Measurements from ENCODE around the gene CCR7. TPM values are rescaled to one million over a fixed set of nuclear protein-coding genes. Genes with fewer than 3 reads are reported as not detected.

CCR7 gene
- total RNA-seq, 1 experiment from 2014 or later = 0.57 TPM

DNA sequence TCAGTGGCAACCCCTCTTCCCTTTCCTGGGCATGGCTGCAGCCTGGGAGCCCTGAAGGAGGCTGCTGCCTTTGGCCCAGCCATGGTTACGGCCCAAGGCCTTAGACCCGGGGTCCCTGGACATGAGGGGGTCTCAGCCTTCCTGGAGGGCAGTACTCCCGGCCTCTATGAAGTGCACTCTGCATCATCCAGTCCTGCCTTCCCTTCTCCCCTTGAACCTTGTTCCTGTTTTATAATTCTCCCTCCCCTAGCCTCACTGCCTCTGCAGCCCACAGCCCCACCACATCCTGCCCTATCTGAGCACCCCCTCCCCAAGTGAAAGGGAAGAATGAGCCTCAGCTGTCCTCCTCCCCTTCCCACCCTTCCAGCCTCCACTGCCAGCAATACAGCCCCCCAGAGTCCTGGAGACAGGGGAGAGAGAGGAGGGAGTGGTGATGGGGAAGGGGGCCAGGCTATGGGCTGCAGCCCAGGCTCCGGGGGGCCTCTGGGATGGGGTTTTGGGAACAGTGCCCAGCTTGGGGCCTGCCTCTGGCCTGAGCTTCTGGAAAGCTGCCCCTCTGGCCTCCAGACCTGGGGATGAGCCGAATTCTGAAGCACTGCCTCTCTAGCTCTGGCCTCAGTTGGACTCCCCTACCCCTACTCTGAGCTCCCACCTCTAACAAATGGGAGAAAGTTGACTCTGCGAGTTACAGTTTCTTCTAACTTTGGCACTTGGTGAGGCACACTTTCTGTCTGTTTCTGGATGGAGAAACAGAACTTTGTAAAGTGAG lies 7.6 kb downstream of the CCR7 start:
- no peaks in the 10 kb centered on the region for H3K9me3 Mint-ChIP-seq
- ChIA-PET CTCF (interaction anchor here (0.6 to 5.4 kb wide), 9 partner anchors 22 to 200 kb away, joined by 3 to 127 read pairs (median 3); no protein-coding TSS in a partner anchor), POLR2A (interaction anchor here (0.7 kb wide), 1 partner anchor 8 kb away, joined by 3 read pairs; no protein-coding TSS in a partner anchor)
- no peak for TF ChIP-seq JAZF1 (CRISPR knock-in tag; IDR thresholded peaks at IDR 0.05)
- TF ChIP-seq, protein P1, sequence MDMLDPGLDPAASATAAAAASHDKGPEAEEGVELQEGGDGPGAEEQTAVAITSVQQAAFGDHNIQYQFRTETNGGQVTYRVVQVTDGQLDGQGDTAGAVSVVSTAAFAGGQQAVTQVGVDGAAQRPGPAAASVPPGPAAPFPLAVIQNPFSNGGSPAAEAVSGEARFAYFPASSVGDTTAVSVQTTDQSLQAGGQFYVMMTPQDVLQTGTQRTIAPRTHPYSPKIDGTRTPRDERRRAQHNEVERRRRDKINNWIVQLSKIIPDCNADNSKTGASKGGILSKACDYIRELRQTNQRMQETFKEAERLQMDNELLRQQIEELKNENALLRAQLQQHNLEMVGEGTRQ (CRISPR knock-in tag; IDR thresholded peaks at IDR 0.05) = no peak
- TF ChIP-seq, protein P2, sequence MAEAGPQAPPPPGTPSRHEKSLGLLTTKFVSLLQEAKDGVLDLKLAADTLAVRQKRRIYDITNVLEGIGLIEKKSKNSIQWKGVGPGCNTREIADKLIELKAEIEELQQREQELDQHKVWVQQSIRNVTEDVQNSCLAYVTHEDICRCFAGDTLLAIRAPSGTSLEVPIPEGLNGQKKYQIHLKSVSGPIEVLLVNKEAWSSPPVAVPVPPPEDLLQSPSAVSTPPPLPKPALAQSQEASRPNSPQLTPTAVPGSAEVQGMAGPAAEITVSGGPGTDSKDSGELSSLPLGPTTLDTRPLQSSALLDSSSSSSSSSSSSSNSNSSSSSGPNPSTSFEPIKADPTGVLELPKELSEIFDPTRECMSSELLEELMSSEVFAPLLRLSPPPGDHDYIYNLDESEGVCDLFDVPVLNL (CRISPR knock-in tag; IDR thresholded peaks at IDR 0.05; ENCODE audit: borderline replicate concordance, low read depth) = no peak
- no peak for TF ChIP-seq CREM (CRISPR knock-in tag; IDR thresholded peaks at IDR 0.05)
- no peak for TF ChIP-seq KAT7 (CRISPR knock-in tag; IDR thresholded peaks at IDR 0.05; ENCODE audit: borderline replicate concordance)
- TF ChIP-seq GABPB1 (CRISPR knock-in tag; IDR thresholded peaks at IDR 0.05) = no peak
- TF ChIP-seq ZNF423 (CRISPR knock-in tag; IDR thresholded peaks at IDR 0.05) = no peak
- no peak for TF ChIP-seq FOXP1 (CRISPR knock-in tag; IDR thresholded peaks at IDR 0.05; ENCODE audit: borderline replicate concordance)
- DNase-seq (ENCODE audit: low spot score) = peak; percentile 6
- no peak overlapping the region for H3K27ac Mint-ChIP-seq
- peaks cover 5% of the 10 kb centered on the region for H3K27me3 Mint-ChIP-seq (ENCODE audit: low read depth)
- no peak overlapping the region for H3K4me3 Mint-ChIP-seq
- no peaks in the 10 kb centered on the region for H3K36me3 Mint-ChIP-seq
- H3K4me1 Mint-ChIP-seq = peaks cover 30% of the 10 kb centered on the region
- no peak for ATAC-seq

DNA sequence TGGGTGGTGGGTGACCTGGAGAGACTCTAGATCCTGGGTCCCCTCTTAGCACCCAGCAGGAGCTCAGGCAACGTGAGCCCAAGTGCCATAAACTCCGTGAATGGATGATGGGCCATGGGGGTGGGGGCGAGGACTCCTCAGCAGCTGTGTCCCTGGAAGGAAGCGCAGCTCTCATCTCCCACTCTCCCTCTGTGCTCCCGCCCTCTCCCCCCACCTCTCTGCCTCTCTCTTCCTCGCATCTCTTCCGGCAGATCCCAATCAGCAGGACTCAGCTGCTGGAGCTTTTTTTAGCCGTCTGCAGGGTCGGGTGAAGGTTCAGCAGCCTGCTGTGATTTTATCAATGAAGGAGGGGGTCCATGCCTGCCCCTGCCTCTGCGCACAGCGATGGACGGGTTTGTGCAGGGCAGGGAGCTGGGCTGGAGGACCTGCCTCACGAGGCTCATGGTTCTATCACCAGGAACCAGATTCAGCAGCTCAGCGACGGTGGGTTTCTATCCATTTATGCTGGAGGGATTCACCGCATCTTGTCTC lies 8.3 kb downstream of the CCR7 start:
- ChIA-PET CTCF (interaction anchor here (1.0 to 5.4 kb wide), 11 partner anchors 9 to 199 kb away, joined by 3 to 127 read pairs (median 3); no protein-coding TSS in a partner anchor), POLR2A (interaction anchor here (0.7 kb wide), 1 partner anchor 9 kb away, joined by 3 read pairs; no protein-coding TSS in a partner anchor)
- no peak for ATAC-seq
- Mint-ChIP-seq H3K4me1 (peaks cover 30% of the 10 kb centered on the region), H3K9me3 (no peaks in the 10 kb centered on the region), H3K36me3 (no peaks in the 10 kb centered on the region), H3K27ac (no peak overlapping the region), H3K27me3 (ENCODE audit: low read depth) (peaks cover 5% of the 10 kb centered on the region), H3K4me3 (no peak overlapping the region)
- no peak for TF ChIP-seq MXD4 (CRISPR knock-in tag; IDR thresholded peaks at IDR 0.05; ENCODE audit: borderline replicate concordance)
- TF ChIP-seq, protein P3, sequence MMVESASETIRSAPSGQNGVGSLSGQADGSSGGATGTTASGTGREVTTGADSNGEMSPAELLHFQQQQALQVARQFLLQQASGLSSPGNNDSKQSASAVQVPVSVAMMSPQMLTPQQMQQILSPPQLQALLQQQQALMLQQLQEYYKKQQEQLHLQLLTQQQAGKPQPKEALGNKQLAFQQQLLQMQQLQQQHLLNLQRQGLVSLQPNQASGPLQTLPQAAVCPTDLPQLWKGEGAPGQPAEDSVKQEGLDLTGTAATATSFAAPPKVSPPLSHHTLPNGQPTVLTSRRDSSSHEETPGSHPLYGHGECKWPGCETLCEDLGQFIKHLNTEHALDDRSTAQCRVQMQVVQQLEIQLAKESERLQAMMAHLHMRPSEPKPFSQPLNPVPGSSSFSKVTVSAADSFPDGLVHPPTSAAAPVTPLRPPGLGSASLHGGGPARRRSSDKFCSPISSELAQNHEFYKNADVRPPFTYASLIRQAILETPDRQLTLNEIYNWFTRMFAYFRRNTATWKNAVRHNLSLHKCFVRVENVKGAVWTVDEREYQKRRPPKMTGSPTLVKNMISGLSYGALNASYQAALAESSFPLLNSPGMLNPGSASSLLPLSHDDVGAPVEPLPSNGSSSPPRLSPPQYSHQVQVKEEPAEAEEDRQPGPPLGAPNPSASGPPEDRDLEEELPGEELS (CRISPR knock-in tag; IDR thresholded peaks at IDR 0.05) = no peak
- peak; percentile 11 for DNase-seq (ENCODE audit: low spot score)

DNA sequence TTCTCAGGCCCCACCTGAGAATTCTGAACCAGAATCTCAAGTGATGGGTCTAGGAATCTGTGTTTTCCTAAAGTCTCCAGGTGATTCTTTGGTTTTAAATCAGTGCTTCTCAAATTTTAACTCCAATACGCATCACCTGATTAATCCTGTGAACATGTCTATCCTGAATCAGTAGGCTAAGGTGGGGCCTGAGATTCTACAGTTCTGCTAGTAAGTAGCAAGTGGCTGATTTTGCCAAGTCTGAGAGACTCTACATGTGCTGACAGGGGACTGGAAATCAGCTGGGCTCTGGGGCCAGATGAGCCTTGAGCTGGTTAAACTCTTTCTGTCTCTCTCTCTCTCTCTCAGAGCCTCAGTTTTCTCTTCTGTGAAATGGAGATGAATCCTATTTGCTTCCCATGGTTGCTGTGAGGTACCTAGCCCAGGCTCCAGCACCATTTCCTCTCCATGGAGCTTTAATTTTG lies 9.0 kb downstream of the CCR7 start:
- no peak overlapping the region for H3K27ac Mint-ChIP-seq
- peaks cover 5% of the 10 kb centered on the region for H3K27me3 Mint-ChIP-seq (ENCODE audit: low read depth)
- DNase-seq (ENCODE audit: low spot score) (no peak), ATAC-seq (no peak)
- POLR2A ChIA-PET = no interaction called here
- H3K4me1 Mint-ChIP-seq = peaks cover 30% of the 10 kb centered on the region
- H3K36me3 Mint-ChIP-seq = no peaks in the 10 kb centered on the region
- CTCF ChIA-PET = interaction anchor here (1.0 to 5.4 kb wide), 11 partner anchors 9 to 198 kb away, joined by 3 to 127 read pairs (median 4); no protein-coding TSS in a partner anchor
- H3K9me3 Mint-ChIP-seq = no peaks in the 10 kb centered on the region
- no peak overlapping the region for H3K4me3 Mint-ChIP-seq
- TF ChIP-seq, protein P4, sequence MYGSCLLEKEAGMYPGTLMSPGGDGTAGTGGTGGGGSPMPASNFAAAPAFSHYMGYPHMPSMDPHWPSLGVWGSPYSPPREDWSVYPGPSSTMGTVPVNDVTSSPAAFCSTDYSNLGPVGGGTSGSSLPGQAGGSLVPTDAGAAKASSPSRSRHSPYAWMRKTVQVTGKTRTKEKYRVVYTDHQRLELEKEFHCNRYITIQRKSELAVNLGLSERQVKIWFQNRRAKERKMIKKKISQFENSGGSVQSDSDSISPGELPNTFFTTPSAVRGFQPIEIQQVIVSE (CRISPR knock-in tag; IDR thresholded peaks at IDR 0.05; ENCODE audit: borderline replicate concordance) = no peak
- TF ChIP-seq, protein P5, sequence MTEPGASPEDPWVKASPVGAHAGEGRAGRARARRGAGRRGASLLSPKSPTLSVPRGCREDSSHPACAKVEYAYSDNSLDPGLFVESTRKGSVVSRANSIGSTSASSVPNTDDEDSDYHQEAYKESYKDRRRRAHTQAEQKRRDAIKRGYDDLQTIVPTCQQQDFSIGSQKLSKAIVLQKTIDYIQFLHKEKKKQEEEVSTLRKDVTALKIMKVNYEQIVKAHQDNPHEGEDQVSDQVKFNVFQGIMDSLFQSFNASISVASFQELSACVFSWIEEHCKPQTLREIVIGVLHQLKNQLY (CRISPR knock-in tag; IDR thresholded peaks at IDR 0.05) = no peak
- TF ChIP-seq NR3C1 (CRISPR knock-in tag; conservative IDR thresholded peaks at IDR 0.05; ENCODE audit: low read depth) (no peak), SMAD3 (CRISPR knock-in tag; IDR thresholded peaks at IDR 0.05; ENCODE audit: borderline replicate concordance) (no peak), TP53 (CRISPR knock-in tag; IDR thresholded peaks at IDR 0.05) (no peak), ELF4 (CRISPR knock-in tag; IDR thresholded peaks at IDR 0.05; ENCODE audit: low read depth) (no peak), ZNF671 (CRISPR knock-in tag; IDR thresholded peaks at IDR 0.05) (no peak), CBFB (CRISPR knock-in tag; IDR thresholded peaks at IDR 0.05; ENCODE audit: low read depth) (no peak)
- TF ChIP-seq, protein P3 (CRISPR knock-in tag; IDR thresholded peaks at IDR 0.05) = no peak
- TF ChIP-seq, protein P6, sequence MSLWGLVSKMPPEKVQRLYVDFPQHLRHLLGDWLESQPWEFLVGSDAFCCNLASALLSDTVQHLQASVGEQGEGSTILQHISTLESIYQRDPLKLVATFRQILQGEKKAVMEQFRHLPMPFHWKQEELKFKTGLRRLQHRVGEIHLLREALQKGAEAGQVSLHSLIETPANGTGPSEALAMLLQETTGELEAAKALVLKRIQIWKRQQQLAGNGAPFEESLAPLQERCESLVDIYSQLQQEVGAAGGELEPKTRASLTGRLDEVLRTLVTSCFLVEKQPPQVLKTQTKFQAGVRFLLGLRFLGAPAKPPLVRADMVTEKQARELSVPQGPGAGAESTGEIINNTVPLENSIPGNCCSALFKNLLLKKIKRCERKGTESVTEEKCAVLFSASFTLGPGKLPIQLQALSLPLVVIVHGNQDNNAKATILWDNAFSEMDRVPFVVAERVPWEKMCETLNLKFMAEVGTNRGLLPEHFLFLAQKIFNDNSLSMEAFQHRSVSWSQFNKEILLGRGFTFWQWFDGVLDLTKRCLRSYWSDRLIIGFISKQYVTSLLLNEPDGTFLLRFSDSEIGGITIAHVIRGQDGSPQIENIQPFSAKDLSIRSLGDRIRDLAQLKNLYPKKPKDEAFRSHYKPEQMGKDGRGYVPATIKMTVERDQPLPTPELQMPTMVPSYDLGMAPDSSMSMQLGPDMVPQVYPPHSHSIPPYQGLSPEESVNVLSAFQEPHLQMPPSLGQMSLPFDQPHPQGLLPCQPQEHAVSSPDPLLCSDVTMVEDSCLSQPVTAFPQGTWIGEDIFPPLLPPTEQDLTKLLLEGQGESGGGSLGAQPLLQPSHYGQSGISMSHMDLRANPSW (CRISPR knock-in tag; conservative IDR thresholded peaks at IDR 0.05; ENCODE audit: low read depth) = no peak
